ENCODE measurements around the gene KRTAP9-1. TPM values are rescaled to one million over a fixed set of nuclear protein-coding genes. Genes with fewer than 3 reads are reported as not detected.

Gene KRTAP9-1
- total RNA-seq, 2 donors from 2014 or later: not detected

- Mint-ChIP-seq H3K27me3 (peaks cover 3% of the 10 kb centered on the region), H3K4me1 (no peaks in the 10 kb centered on the region), H3K4me3 (no peak overlapping the region), H3K36me3 (ENCODE audit: low read depth) (no peaks in the 10 kb centered on the region), H3K9me3 (no peaks in the 10 kb centered on the region), H3K27ac (no peak overlapping the region)
- ATAC-seq (replicated peaks): no peak
Measured at GRCh38 chr17:41167561-41167960, 22.1 kb upstream of the KRTAP9-1 start.

GRCh38 chr17:41168121-41168520, 21.6 kb upstream of the KRTAP9-1 start, which contains the start of gene KRTAP4-3:
Gene KRTAP4-3, minus strand, starts transcription at chr17:41168221. Its CDS starts 49 bp downstream, at chr17:41168172.
- Mint-ChIP-seq H3K36me3 (ENCODE audit: low read depth) (no peaks in the 10 kb centered on the region), H3K9me3 (no peaks in the 10 kb centered on the region), H3K4me1 (no peaks in the 10 kb centered on the region), H3K27me3 (peaks cover 2% of the 10 kb centered on the region), H3K4me3 (no peak within 1 kb of the TSS), H3K27ac (no peak within 1 kb of the TSS)
- ATAC-seq (replicated peaks): no peak

GRCh38 chr17:41171886-41172285, 17.8 kb upstream of the KRTAP9-1 start:
- no peak overlapping the region for H3K4me3 Mint-ChIP-seq

GRCh38 chr17:41176744-41177387, 12.8 kb upstream of the KRTAP9-1 start:
- Mint-ChIP-seq H3K9me3 (no peaks in the 10 kb centered on the region), H3K27ac (no peak overlapping the region), H3K4me1 (no peaks in the 10 kb centered on the region), H3K4me3 (no peak overlapping the region), H3K36me3 (ENCODE audit: low read depth) (no peaks in the 10 kb centered on the region), H3K27me3 (no peaks in the 10 kb centered on the region)
- ATAC-seq (replicated peaks): no peak

More at GRCh38 chr17:41171886-41172285, 17.8 kb upstream of the KRTAP9-1 start:
- Mint-ChIP-seq H3K36me3 (ENCODE audit: low read depth) (no peaks in the 10 kb centered on the region), H3K27me3 (no peaks in the 10 kb centered on the region), H3K4me1 (no peaks in the 10 kb centered on the region), H3K27ac (no peak overlapping the region), H3K9me3 (no peaks in the 10 kb centered on the region)
- ATAC-seq (replicated peaks): no peak

GRCh38 chr17:41177727-41178271, 11.9 kb upstream of the KRTAP9-1 start, which contains the start of gene KRTAP4-2:
Gene KRTAP4-2, minus strand, starts transcription at chr17:41178221. Its CDS starts 57 bp downstream, at chr17:41178164.
- no peaks in the 10 kb centered on the region for H3K27me3 Mint-ChIP-seq
- H3K4me1 Mint-ChIP-seq: no peaks in the 10 kb centered on the region
- no peak within 1 kb of the TSS for H3K4me3 Mint-ChIP-seq
- no peaks in the 10 kb centered on the region for H3K36me3 Mint-ChIP-seq (ENCODE audit: low read depth)
- ATAC-seq (replicated peaks): no peak
- H3K27ac Mint-ChIP-seq: no peak within 1 kb of the TSS
- no peaks in the 10 kb centered on the region for H3K9me3 Mint-ChIP-seq

DNA sequence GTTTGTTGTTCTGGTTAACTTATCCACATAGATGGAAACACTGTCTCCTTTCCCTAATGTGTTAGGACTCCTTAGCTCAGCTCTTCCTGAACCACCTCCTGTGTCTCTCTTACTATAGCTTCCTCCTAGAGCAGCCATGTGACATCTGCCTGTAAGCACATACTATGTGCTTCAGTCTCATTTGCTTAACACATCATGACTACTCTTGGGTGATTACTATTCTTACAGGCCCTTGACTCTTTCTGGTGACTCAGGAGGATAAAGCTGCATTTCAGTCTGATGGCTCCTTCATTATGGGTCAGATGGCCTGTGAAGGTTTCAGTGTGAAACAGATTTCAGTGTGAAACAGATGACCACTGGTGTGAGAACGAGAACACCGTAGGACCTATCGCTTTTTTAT, 11.3 kb upstream of the KRTAP9-1 start:
- ATAC-seq (replicated peaks): peak; percentile 90
- Mint-ChIP-seq H3K27me3 (no peaks in the 10 kb centered on the region), H3K9me3 (no peaks in the 10 kb centered on the region), H3K27ac (no peak overlapping the region), H3K4me1 (no peaks in the 10 kb centered on the region), H3K36me3 (ENCODE audit: low read depth) (no peaks in the 10 kb centered on the region), H3K4me3 (no peak overlapping the region)

GRCh38 chr17:41178843-41179616, 10.7 kb upstream of the KRTAP9-1 start:
- H3K4me1 Mint-ChIP-seq: no peaks in the 10 kb centered on the region
- peak; percentile 26 for ATAC-seq (replicated peaks)
- H3K27ac Mint-ChIP-seq: no peak overlapping the region
- H3K9me3 Mint-ChIP-seq: no peaks in the 10 kb centered on the region
- H3K36me3 Mint-ChIP-seq (ENCODE audit: low read depth): no peaks in the 10 kb centered on the region
- H3K4me3 Mint-ChIP-seq: no peak overlapping the region
- peaks cover under 1% of the 10 kb centered on the region for H3K27me3 Mint-ChIP-seq

DNA sequence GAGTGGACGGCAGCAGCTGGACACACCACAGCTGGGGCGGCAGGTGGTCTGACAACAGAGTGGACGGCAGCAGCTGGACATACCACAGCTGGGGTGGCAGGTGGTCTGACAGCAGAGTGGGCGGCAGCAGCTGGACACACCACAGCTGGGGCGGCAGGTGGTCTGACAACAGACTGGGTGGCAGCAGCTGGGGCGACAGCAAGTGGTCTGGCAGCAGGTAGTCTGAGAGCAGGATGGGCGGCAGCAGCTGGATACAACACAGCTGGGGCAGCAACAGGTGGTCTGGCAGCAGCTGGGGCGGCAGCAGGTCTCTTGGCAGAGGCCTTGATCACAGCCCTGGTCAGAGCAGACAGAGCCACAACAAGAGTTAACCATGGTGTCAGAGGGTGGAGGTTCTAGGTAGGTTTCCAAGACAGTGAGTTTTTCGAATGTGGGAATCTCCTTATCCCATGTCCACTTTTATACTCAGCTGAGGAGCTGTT, 5.2 kb upstream of the KRTAP9-1 start, which contains the start of gene KRTAP4-1:
Gene KRTAP4-1 (minus strand): TSS at position 432 of the 482 bp plus-strand sequence. CDS start 57 bp downstream, at position 375.
- H3K27ac Mint-ChIP-seq: no peak within 1 kb of the TSS
- no peaks in the 10 kb centered on the region for H3K36me3 Mint-ChIP-seq (ENCODE audit: low read depth)
- H3K4me1 Mint-ChIP-seq: no peaks in the 10 kb centered on the region
- no peaks in the 10 kb centered on the region for H3K9me3 Mint-ChIP-seq
- H3K4me3 Mint-ChIP-seq: no peak within 1 kb of the TSS
- ATAC-seq (replicated peaks): no peak
- peaks cover 9% of the 10 kb centered on the region for H3K27me3 Mint-ChIP-seq

- Mint-ChIP-seq H3K36me3 (ENCODE audit: low read depth) (no peaks in the 10 kb centered on the region), H3K4me3 (no peak overlapping the region), H3K27ac (no peak overlapping the region), H3K27me3 (peaks cover 9% of the 10 kb centered on the region), H3K9me3 (no peaks in the 10 kb centered on the region), H3K4me1 (no peaks in the 10 kb centered on the region)
- no peak for ATAC-seq (replicated peaks)
Measured at GRCh38 chr17:41185001-41185400, 4.7 kb upstream of the KRTAP9-1 start.

DNA sequence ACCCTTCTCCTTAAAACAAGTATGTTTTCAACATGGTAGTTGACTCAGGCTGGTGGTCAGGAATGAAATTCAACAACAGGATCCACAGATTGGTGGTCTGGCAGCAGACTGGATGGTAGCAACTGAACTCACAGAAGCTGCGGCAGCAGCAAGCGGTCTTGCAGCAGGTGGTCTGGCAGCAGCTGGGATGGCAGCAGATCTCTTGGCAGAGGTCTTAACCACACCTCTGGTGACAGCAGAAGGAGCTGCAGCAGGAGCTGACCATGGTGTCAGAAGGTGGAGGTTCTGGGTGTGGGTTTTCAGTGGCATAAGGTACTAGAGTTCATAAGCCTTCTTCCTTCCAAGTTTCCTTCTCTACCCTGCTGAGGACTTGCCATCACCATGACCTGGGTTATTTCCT, 2.8 kb upstream of the KRTAP9-1 start:
- peaks cover 14% of the 10 kb centered on the region for H3K27me3 Mint-ChIP-seq
- no peaks in the 10 kb centered on the region for H3K36me3 Mint-ChIP-seq (ENCODE audit: low read depth)
- no peak overlapping the region for H3K27ac Mint-ChIP-seq
- H3K4me3 Mint-ChIP-seq: no peak overlapping the region
- ATAC-seq (replicated peaks): no peak
- no peaks in the 10 kb centered on the region for H3K9me3 Mint-ChIP-seq
- no peaks in the 10 kb centered on the region for H3K4me1 Mint-ChIP-seq

- Mint-ChIP-seq H3K27me3 (peaks cover 9% of the 10 kb centered on the region), H3K4me1 (no peaks in the 10 kb centered on the region), H3K4me3 (no peak overlapping the region), H3K9me3 (no peaks in the 10 kb centered on the region), H3K27ac (no peak overlapping the region), H3K36me3 (ENCODE audit: low read depth) (no peaks in the 10 kb centered on the region)
- no peak for ATAC-seq (replicated peaks)
Measured at GRCh38 chr17:41190328-41190727, 641 bp downstream of the KRTAP9-1 start.

GRCh38 chr17:41196068-41196467, 6.4 kb downstream of the KRTAP9-1 start:
- Mint-ChIP-seq H3K9me3 (no peaks in the 10 kb centered on the region), H3K4me1 (no peaks in the 10 kb centered on the region), H3K27me3 (no peaks in the 10 kb centered on the region), H3K4me3 (no peak overlapping the region), H3K36me3 (ENCODE audit: low read depth) (no peaks in the 10 kb centered on the region), H3K27ac (no peak overlapping the region)
- ATAC-seq (replicated peaks): no peak

DNA sequence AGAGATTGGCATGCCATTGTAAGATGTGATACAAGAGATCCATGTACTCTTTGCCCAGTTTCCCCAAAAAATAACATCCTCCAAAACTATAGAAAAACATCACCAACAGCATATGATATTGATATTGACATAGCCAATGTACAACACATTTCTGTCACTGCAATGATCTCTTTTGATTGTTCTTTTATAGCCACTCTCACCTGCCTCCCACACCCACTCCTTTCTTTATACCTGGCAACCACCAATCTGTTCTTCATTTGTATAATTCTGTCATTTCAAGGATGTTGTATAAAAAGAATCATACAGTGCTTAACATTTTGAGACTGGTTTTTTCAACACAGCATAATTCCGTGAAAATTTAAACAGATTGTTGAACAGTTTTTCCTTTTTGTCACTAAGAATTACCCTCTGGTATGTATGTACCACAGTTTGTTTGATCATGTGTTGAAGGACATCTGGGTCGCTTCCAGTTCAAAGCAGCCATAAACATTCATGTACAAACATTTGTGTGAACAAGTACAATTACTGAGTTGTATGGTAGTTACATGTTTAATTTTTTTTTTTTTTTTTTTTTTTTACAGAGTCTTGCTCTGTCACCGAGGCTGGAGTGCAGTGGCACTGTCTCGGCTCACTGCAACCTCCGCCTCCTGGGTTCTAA, 9.9 kb downstream of the KRTAP9-1 start:
- H3K4me1 Mint-ChIP-seq: no peaks in the 10 kb centered on the region
- no peaks in the 10 kb centered on the region for H3K9me3 Mint-ChIP-seq
- H3K27ac Mint-ChIP-seq: no peak overlapping the region
- H3K27me3 Mint-ChIP-seq: no peaks in the 10 kb centered on the region
- no peaks in the 10 kb centered on the region for H3K36me3 Mint-ChIP-seq (ENCODE audit: low read depth)
- H3K4me3 Mint-ChIP-seq: no peak overlapping the region
- ATAC-seq (replicated peaks): no peak

GRCh38 chr17:41211845-41212466, 22.3 kb downstream of the KRTAP9-1 start:
- Mint-ChIP-seq H3K4me1 (peaks cover 5% of the 10 kb centered on the region), H3K36me3 (ENCODE audit: low read depth) (no peaks in the 10 kb centered on the region), H3K4me3 (no peak overlapping the region), H3K27ac (peak overlapping the region; percentile 12), H3K27me3 (peaks cover 23% of the 10 kb centered on the region), H3K9me3 (no peaks in the 10 kb centered on the region)
- ATAC-seq (replicated peaks): peak; percentile 90
